Astrocyte (in vitro differentiated cells and primary cell): ENCODE data around the gene ADSS1. TPM values are rescaled to one million over a fixed set of nuclear protein-coding genes. Genes with fewer than 3 reads are reported as not detected.

Experiments
- DNase-seq: peaks from one replicate; pipeline ENCODE4 v3.0.0-alpha.2; 2010; ENCODE audit warnings: low read depth
- FAIRE-seq: peaks from 2 replicates; lab custom pipeline; 2011; peaks lifted over from hg19 to GRCh38; lab: Jason Lieb, UNC
- H2AFZ ChIP-seq: 2 replicates; pipeline ENCODE4 v1.6.0; 2012; ENCODE audit warnings: low read depth, low read length, inconsistent platforms
- H3K27ac ChIP-seq: 2 replicates; pipeline ENCODE4 v1.5.1; 2011; ENCODE audit warnings: low read depth, low read length, inconsistent platforms
- H3K27me3 ChIP-seq: 2 replicates; pipeline ENCODE4 v1.6.0; 2011; ENCODE audit warnings: low read length, inconsistent platforms; ENCODE audit not compliant: insufficient read depth
- H3K36me3 ChIP-seq: 2 replicates; pipeline ENCODE4 v1.5.1; 2011; ENCODE audit warnings: low read length, inconsistent platforms; ENCODE audit not compliant: insufficient read depth
- H3K4me1 ChIP-seq: 2 replicates; pipeline ENCODE4 v1.5.1; 2011; ENCODE audit warnings: low read length, inconsistent platforms; ENCODE audit not compliant: insufficient read depth
- H3K4me2 ChIP-seq: 2 replicates; pipeline ENCODE4 v1.6.0; 2012; ENCODE audit warnings: low read length, inconsistent platforms
- H3K4me3 ChIP-seq: 2 replicates; pipeline ENCODE4 v1.5.1; 2011; ENCODE audit warnings: low read depth, mild to moderate bottlenecking, low read length, inconsistent platforms; ENCODE audit not compliant: insufficient read depth
- H3K79me2 ChIP-seq: 2 replicates; pipeline ENCODE4 v1.6.0; 2012; ENCODE audit warnings: mild to moderate bottlenecking, low read length, inconsistent platforms; ENCODE audit not compliant: insufficient read depth
- H3K9ac ChIP-seq: 2 replicates; pipeline ENCODE4 v1.6.0; 2012; ENCODE audit warnings: mild to moderate bottlenecking, low read length, inconsistent platforms
- H3K9me3 ChIP-seq: 2 replicates; pipeline ENCODE4 v1.5.1; 2012; ENCODE audit warnings: low read depth, mild to moderate bottlenecking, low read length, inconsistent platforms; ENCODE audit not compliant: insufficient read depth
- H4K20me1 ChIP-seq: 2 replicates; pipeline ENCODE4 v1.6.0; 2012; ENCODE audit warnings: low read length, inconsistent platforms; ENCODE audit not compliant: insufficient read depth
- H3K27ac Mint-ChIP-seq: one replicate; pipeline ENCODE4 v1.8.0; 2021; ENCODE audit warnings: mild to moderate bottlenecking, mixed read lengths; ENCODE audit not compliant: unreplicated experiment
- H3K27me3 Mint-ChIP-seq: one replicate; pipeline ENCODE4 v1.8.0; 2021; ENCODE audit warnings: low read depth, mixed read lengths; ENCODE audit not compliant: unreplicated experiment
- H3K36me3 Mint-ChIP-seq: one replicate; pipeline ENCODE4 v1.8.0; 2021; ENCODE audit warnings: low read depth, mixed read lengths; ENCODE audit not compliant: unreplicated experiment
- H3K4me1 Mint-ChIP-seq: one replicate; pipeline ENCODE4 v1.8.0; 2021; ENCODE audit warnings: low read depth, mixed read lengths; ENCODE audit not compliant: unreplicated experiment
- H3K4me3 Mint-ChIP-seq: one replicate; pipeline ENCODE4 v1.8.0; 2021; ENCODE audit warnings: mild to moderate bottlenecking, moderate library complexity, mixed read lengths; ENCODE audit not compliant: unreplicated experiment
- H3K9me3 Mint-ChIP-seq: one replicate; pipeline ENCODE4 v1.8.0; 2021; ENCODE audit warnings: mild to moderate bottlenecking, mixed read lengths; ENCODE audit not compliant: unreplicated experiment
- EZH2 ChIP-seq: IDR thresholded peaks from 2 replicates; pipeline ENCODE4 v1.6.1; 2012; ENCODE audit warnings: mild to moderate bottlenecking, low read length, inconsistent platforms; ENCODE audit not compliant: insufficient read depth
- total RNA-seq: library from RNA; stranded (reverse); gene quantifications from 2 replicates; pipeline ENCODE4 v1.2.1, GENCODE V29; 2021
- TF ChIP-seq, protein P1 (sequence below): IDR thresholded peaks from 2 replicates; pipeline ENCODE4 v1.5.1; 2011; ENCODE audit warnings: low read depth, mild to moderate bottlenecking, inconsistent platforms, low read length, moderate library complexity; ENCODE audit not compliant: insufficient read depth

ADSS1 gene
- total RNA-seq, 1 donor from 2014 or later, result 4.4 TPM

DNA sequence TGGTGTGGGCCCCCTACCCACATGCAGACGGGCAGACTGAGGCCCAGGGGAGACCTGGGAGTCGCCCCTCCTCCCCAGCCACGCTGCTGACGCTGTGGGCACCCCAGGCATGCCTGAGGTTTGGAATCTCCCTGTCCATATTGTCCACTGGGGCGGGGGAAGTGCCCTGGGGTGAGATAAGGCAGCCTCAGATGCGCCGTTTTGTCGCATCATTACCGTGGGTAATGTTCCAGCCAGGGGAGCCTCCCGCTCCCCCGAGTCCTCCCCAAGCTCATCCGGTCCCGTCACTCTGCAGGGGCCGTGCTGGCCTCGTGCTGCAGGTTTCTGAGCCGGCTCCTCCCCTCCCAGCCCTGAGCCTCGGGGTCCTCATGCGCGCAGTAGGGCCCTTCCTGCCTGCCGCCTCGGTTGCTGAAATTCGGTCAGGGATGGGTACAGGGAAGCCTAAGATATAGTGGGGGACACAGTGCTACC, 23.2 kb upstream of the ADSS1 start:
- Histone ChIP-seq H4K20me1 (peaks cover 81% of the 10 kb centered on the region), H2AFZ (no peak overlapping the region), H3K4me1 (peaks cover 19% of the 10 kb centered on the region), H3K4me3 (no peak overlapping the region), H3K79me2 (peaks cover 55% of the 10 kb centered on the region), H3K27ac (no peak overlapping the region), H3K9ac (no peak overlapping the region), H3K27me3 (no peaks in the 10 kb centered on the region), H3K4me2 (no peak overlapping the region), H3K9me3 (no peaks in the 10 kb centered on the region), H3K36me3 (peaks cover 11% of the 10 kb centered on the region)
- no peaks in the 10 kb centered on the region for H3K27me3 Mint-ChIP-seq
- H3K4me1 Mint-ChIP-seq, result peaks cover 11% of the 10 kb centered on the region
- H3K27ac Mint-ChIP-seq, result no peak overlapping the region
- TF ChIP-seq, protein P1, sequence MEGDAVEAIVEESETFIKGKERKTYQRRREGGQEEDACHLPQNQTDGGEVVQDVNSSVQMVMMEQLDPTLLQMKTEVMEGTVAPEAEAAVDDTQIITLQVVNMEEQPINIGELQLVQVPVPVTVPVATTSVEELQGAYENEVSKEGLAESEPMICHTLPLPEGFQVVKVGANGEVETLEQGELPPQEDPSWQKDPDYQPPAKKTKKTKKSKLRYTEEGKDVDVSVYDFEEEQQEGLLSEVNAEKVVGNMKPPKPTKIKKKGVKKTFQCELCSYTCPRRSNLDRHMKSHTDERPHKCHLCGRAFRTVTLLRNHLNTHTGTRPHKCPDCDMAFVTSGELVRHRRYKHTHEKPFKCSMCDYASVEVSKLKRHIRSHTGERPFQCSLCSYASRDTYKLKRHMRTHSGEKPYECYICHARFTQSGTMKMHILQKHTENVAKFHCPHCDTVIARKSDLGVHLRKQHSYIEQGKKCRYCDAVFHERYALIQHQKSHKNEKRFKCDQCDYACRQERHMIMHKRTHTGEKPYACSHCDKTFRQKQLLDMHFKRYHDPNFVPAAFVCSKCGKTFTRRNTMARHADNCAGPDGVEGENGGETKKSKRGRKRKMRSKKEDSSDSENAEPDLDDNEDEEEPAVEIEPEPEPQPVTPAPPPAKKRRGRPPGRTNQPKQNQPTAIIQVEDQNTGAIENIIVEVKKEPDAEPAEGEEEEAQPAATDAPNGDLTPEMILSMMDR, result no peak
- TF ChIP-seq EZH2, result no peak
- DNase-seq (no peak), FAIRE-seq (no peak)
- H3K36me3 Mint-ChIP-seq, result peaks cover 14% of the 10 kb centered on the region
- no peaks in the 10 kb centered on the region for H3K9me3 Mint-ChIP-seq
- H3K4me3 Mint-ChIP-seq, result no peak overlapping the region

DNA sequence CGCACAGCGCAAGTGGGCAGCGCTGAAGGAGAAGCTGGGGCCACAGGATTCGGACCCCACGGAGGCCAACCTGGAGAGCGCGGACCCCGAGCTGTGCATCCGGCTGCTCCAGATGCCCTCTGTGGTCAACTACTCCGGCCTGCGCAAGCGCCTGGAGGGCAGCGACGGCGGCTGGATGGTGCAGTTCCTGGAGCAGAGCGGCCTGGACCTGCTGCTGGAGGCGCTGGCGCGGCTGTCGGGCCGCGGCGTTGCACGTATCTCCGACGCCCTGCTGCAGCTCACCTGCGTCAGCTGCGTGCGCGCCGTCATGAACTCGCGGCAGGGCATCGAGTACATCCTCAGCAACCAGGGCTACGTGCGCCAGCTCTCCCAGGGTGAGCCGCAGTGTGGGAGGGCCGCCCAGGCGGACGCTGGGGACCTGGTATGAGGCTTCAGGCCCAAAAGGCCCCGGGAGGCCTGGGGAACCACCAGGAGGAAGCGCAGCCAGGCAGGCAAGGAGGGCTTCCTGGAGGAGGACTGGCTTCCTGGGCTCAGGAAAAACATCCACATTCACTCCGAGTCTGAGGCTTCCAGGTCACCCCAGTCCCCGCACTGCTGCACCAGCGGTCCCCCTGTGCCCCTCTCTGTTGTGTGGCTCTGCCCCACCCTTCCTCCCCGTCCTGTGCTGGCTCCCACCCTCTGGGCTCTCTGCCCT, 22.5 kb upstream of the ADSS1 start:
- no peaks in the 10 kb centered on the region for H3K27me3 ChIP-seq
- H2AFZ ChIP-seq, result no peak overlapping the region
- FAIRE-seq, result no peak
- no peak overlapping the region for H3K4me2 ChIP-seq
- H3K4me1 ChIP-seq, result peaks cover 18% of the 10 kb centered on the region
- H3K9me3 ChIP-seq, result no peaks in the 10 kb centered on the region
- H3K27me3 Mint-ChIP-seq, result no peaks in the 10 kb centered on the region
- H3K4me1 Mint-ChIP-seq, result peaks cover 9% of the 10 kb centered on the region
- no peak overlapping the region for H3K9ac ChIP-seq
- peaks cover 7% of the 10 kb centered on the region for H3K36me3 ChIP-seq
- TF ChIP-seq, protein P1, result no peak
- no peak for TF ChIP-seq EZH2
- peaks cover 47% of the 10 kb centered on the region for H3K79me2 ChIP-seq
- no peaks in the 10 kb centered on the region for H3K9me3 Mint-ChIP-seq
- no peak for DNase-seq
- no peak overlapping the region for H3K27ac Mint-ChIP-seq
- peaks cover 11% of the 10 kb centered on the region for H3K36me3 Mint-ChIP-seq
- peaks cover 73% of the 10 kb centered on the region for H4K20me1 ChIP-seq
- no peak overlapping the region for H3K27ac ChIP-seq
- H3K4me3 Mint-ChIP-seq, result no peak overlapping the region
- no peak overlapping the region for H3K4me3 ChIP-seq

DNA sequence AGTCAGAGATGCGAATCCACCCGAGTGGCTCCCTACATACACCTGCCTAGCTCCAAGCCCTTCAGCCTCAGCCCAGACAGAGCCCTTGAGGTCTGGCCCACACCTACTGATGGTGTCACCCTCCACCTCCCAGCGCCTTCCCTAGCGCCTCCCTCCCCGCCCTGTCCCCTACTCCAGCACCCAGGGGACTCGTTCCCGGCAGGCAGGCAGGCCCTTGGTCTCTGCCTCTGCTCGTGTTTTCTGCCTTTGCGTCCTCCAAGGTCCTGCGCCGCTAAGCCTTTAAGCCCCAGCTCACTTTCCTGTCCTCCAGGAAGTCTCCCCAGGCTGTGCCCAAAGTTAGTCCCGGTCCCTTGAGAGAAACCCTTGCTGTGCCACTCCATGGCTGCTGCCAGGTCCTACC, 21.9 kb upstream of the ADSS1 start:
- no peaks in the 10 kb centered on the region for H3K27me3 Mint-ChIP-seq
- H3K27ac Mint-ChIP-seq, result no peak overlapping the region
- peaks cover 11% of the 10 kb centered on the region for H3K36me3 Mint-ChIP-seq
- H3K36me3 ChIP-seq, result peaks cover 7% of the 10 kb centered on the region
- no peak overlapping the region for H3K4me2 ChIP-seq
- no peaks in the 10 kb centered on the region for H3K9me3 Mint-ChIP-seq
- H3K9ac ChIP-seq, result no peak overlapping the region
- H3K79me2 ChIP-seq, result peaks cover 42% of the 10 kb centered on the region
- H2AFZ ChIP-seq, result no peak overlapping the region
- no peak for FAIRE-seq
- TF ChIP-seq, protein P1, result no peak
- TF ChIP-seq EZH2, result no peak
- H3K4me3 ChIP-seq, result no peak overlapping the region
- no peak for DNase-seq
- H3K4me1 Mint-ChIP-seq, result peaks cover 9% of the 10 kb centered on the region
- H3K4me1 ChIP-seq, result peaks cover 17% of the 10 kb centered on the region
- H3K9me3 ChIP-seq, result no peaks in the 10 kb centered on the region
- H4K20me1 ChIP-seq, result peaks cover 70% of the 10 kb centered on the region
- no peak overlapping the region for H3K4me3 Mint-ChIP-seq
- no peak overlapping the region for H3K27ac ChIP-seq
- no peaks in the 10 kb centered on the region for H3K27me3 ChIP-seq
